PC-3 (cell line): ENCODE results near the gene NCS1. TPM values are rescaled to one million over a fixed set of nuclear protein-coding genes. Genes with fewer than 3 reads are reported as not detected.

Experiments
- ATAC-seq: fragments of 200-7000 bp; cut with Tn5 transposase; 2 replicates; pipeline ENCODE4 v1.9.1; 2020; ENCODE audit warnings: mild to moderate bottlenecking, moderate library complexity
- BruUV-seq: library from RNA; stranded (reverse); fragments of 400-500 nt; replicated peaks from 2 replicates; lab custom pipeline; 2021; lab: Mats Ljungman, UMichigan
- CTCF ChIA-PET: fragments of 300-600 bp; sonication (Branson Sonifier 250); formaldehyde crosslinking; loops from one replicate; lab custom pipeline; 2022; ENCODE audit warnings: antibody characterized with exemption; lab: Charles Lee
- POLR2A ChIA-PET: fragments of 300-600 bp; sonication (Branson Sonifier 250); formaldehyde crosslinking; loops from one replicate; lab custom pipeline; 2022; ENCODE audit warnings: antibody characterized with exemption; ENCODE audit not compliant: unreplicated experiment; lab: Charles Lee
- DNase-seq: peaks from one replicate; pipeline ENCODE4 v3.0.0-alpha.2; 2015
- H2AFZ ChIP-seq: fragments of 300-600 bp; sonication (generic); 2 replicates; pipeline ENCODE4 v1.6.0; 2016; ENCODE audit warnings: antibody characterized with exemption, low read length
- H3F3A ChIP-seq: fragments of 300-600 bp; sonication (generic); one replicate; pipeline ENCODE4 v1.6.0; 2017; ENCODE audit warnings: antibody characterized with exemption, low read length, control low read depth, mild to moderate bottlenecking; ENCODE audit not compliant: unreplicated experiment
- H3K27ac ChIP-seq: fragments of 300-600 bp; sonication (generic); 2 replicates; pipeline ENCODE4 v1.5.1; 2016; ENCODE audit warnings: mild to moderate bottlenecking, low read length
- H3K27me3 ChIP-seq: fragments of 300-600 bp; sonication (generic); 2 replicates; pipeline ENCODE4 v1.6.1; 2016; ENCODE audit warnings: low read length, mixed read lengths
- H3K36me3 ChIP-seq: fragments of 300-600 bp; sonication (generic); 2 replicates; pipeline ENCODE4 v1.6.1; 2016; ENCODE audit warnings: low read depth, mixed run types, low read length, mixed read lengths
- H3K4me1 ChIP-seq: fragments of 300-600 bp; sonication (generic); 2 replicates; pipeline ENCODE4 v1.5.1; 2016; ENCODE audit warnings: low read length; ENCODE audit not compliant: insufficient read depth
- H3K4me2 ChIP-seq: fragments of 300-600 bp; sonication (generic); 2 replicates; pipeline ENCODE4 v1.6.0; 2016; ENCODE audit warnings: low read length
- H3K4me3 ChIP-seq: fragments of 300-600 bp; sonication (generic); 2 replicates; pipeline ENCODE4 v1.5.1; 2016; ENCODE audit warnings: mild to moderate bottlenecking, low read length, mixed read lengths
- H3K79me2 ChIP-seq: fragments of 300-600 bp; sonication (generic); 2 replicates; pipeline ENCODE4 v1.6.1; 2017; ENCODE audit warnings: low read length, mixed read lengths
- H3K9ac ChIP-seq: fragments of 300-600 bp; sonication (generic); 2 replicates; pipeline ENCODE4 v1.6.0; 2016; ENCODE audit warnings: mild to moderate bottlenecking, low read length
- H3K9me2 ChIP-seq: fragments of 300-600 bp; sonication (generic); replicated peaks from 2 replicates; pipeline ENCODE4 v1.6.1; 2016; ENCODE audit warnings: mixed run types, low read length, mixed read lengths
- H3K9me3 ChIP-seq: fragments of 300-600 bp; sonication (generic); 2 replicates; pipeline ENCODE4 v1.6.1; 2016; ENCODE audit warnings: low read length, mixed read lengths
- H4K20me1 ChIP-seq: fragments of 300-600 bp; sonication (generic); 2 replicates; pipeline ENCODE4 v1.6.1; 2016; ENCODE audit warnings: low read length, mixed read lengths
- CTCF ChIP-seq: fragments of 300-600 bp; sonication (generic); conservative IDR thresholded peaks from 2 replicates; pipeline ENCODE4 v1.5.1; 2017; ENCODE audit warnings: antibody characterized with exemption, low read depth, mild to moderate bottlenecking, low read length
- EZH2 ChIP-seq: fragments of 300-600 bp; sonication (generic); IDR thresholded peaks from one replicate; pipeline ENCODE4 v1.6.1; 2017; ENCODE audit warnings: antibody characterized with exemption, mild to moderate bottlenecking, low read length; ENCODE audit not compliant: unreplicated experiment
- EZH2phosphoT487 ChIP-seq: fragments of 300-600 bp; sonication (generic); IDR thresholded peaks from 2 replicates; pipeline ENCODE4 v1.6.1; 2018; ENCODE audit warnings: mild to moderate bottlenecking, antibody characterized with exemption, low read length, borderline replicate concordance
- intact Hi-C: fragments of 100-400 bp; cut with micrococcal nuclease; formaldehyde crosslinking; loops from 2 replicates; pipeline ENCODE4 v1.9.0; 2023
- total RNA-seq: library from RNA; depleted of rRNA; stranded (reverse); fragments of >200 nt; gene quantifications from 2 replicates; pipeline ENCODE4 v1.2.3, GENCODE V29; 2014; rRNA removed

Gene NCS1
- total RNA-seq, 1 experiment from 2014 or later = 14.0 TPM

- Histone ChIP-seq H3K9ac (no peak overlapping the region), H3K4me3 (no peak overlapping the region), H3K36me3 (no peaks in the 10 kb centered on the region), H3K4me1 (no peaks in the 10 kb centered on the region), H3K9me2 (no peaks in the 10 kb centered on the region), H3K27me3 (peaks cover 28% of the 10 kb centered on the region), H3K79me2 (no peaks in the 10 kb centered on the region), H3K27ac (no peak overlapping the region), H2AFZ (no peak overlapping the region), H3K9me3 (no peaks in the 10 kb centered on the region), H3F3A (no peaks in the 10 kb centered on the region), H3K4me2 (no peak overlapping the region), H4K20me1 (no peaks in the 10 kb centered on the region)
- no peak for ATAC-seq
- TF ChIP-seq CTCF (no peak), EZH2 (no peak), EZH2phosphoT487 (no peak)
- intact Hi-C loops = no loop called here
- ChIA-PET POLR2A (no interaction called here), CTCF (no interaction called here)
- no TSS peak for BruUV-seq
- DNase-seq = no peak
Observed at GRCh38 chr9:130285271-130285670, 113.1 kb downstream of the NCS1 start.

- Histone ChIP-seq H2AFZ (no peak overlapping the region), H3K79me2 (no peaks in the 10 kb centered on the region), H3K9ac (no peak overlapping the region), H3K4me1 (no peaks in the 10 kb centered on the region), H3K4me2 (no peak overlapping the region), H4K20me1 (no peaks in the 10 kb centered on the region), H3K36me3 (no peaks in the 10 kb centered on the region), H3K9me2 (no peaks in the 10 kb centered on the region), H3K9me3 (no peaks in the 10 kb centered on the region), H3K27ac (no peak overlapping the region), H3F3A (no peaks in the 10 kb centered on the region), H3K4me3 (no peak overlapping the region), H3K27me3 (peaks cover 30% of the 10 kb centered on the region)
- no TSS peak for BruUV-seq
- intact Hi-C loops = no loop called here
- POLR2A ChIA-PET = no interaction called here
- DNase-seq (no peak), ATAC-seq (no peak)
- CTCF ChIA-PET = no interaction called here
- TF ChIP-seq EZH2phosphoT487 = no peak
- no peak for TF ChIP-seq CTCF
- TF ChIP-seq EZH2 = no peak
Observed at GRCh38 chr9:130286072-130286770, 114.0 kb downstream of the NCS1 start.

Other genes with a start within 250 kb of the NCS1 start
- 30.8 and 39.6 TPM in 2 replicates for gene FNBP1, start 129.2 kb upstream of the NCS1 start, total RNA-seq
- 11.4 and 15.4 TPM in 2 replicates for gene GPR107, start 118.5 kb upstream of the NCS1 start, total RNA-seq
- gene HMCN2, start 93.4 kb downstream of the NCS1 start, total RNA-seq = 0.11 and 0.35 TPM in 2 replicates